Right lobe of liver (tissue), 6 donors: ENCODE results near the gene LPAR2. TPM values are rescaled to one million over a fixed set of nuclear protein-coding genes. Genes with fewer than 3 reads are reported as not detected.

Experiments used
- ATAC-seq, 4 donors: fragments of 200-7000 bp; cut with Tn5 transposase; one replicate each; pipeline ENCODE4 v1.9.1; 2020; ENCODE audit warnings: mild to moderate bottlenecking in 4 of 4, moderate library complexity in 4 of 4
- DNase-seq, 3 donors: peaks; one replicate each; pipeline ENCODE4 v3.0.0-alpha.2; 2020
- H3K27ac ChIP-seq, 3 donors: fragments of 200-600 bp; one replicate each; pipeline ENCODE4 v1.8.0; 2022
- H3K27me3 ChIP-seq, 2 donors: fragments of 200-600 bp; one replicate each; pipeline ENCODE4 v1.8.0; 2022
- H3K36me3 ChIP-seq, 4 donors: fragments of 200-600 bp; sonication (generic) in 1 of 4; one replicate each; pipeline versions ENCODE4 v1.5.1 to v1.8.0; 2017 to 2022; ENCODE audit warnings: control low read depth in 1 of 4
- H3K4me1 ChIP-seq, 4 donors: fragments of 200-600 bp; sonication (generic) in 1 of 4; one replicate each; pipeline versions ENCODE4 v1.5.1 to v1.8.0; 2017 to 2022; ENCODE audit warnings: control low read depth in 1 of 4
- H3K4me3 ChIP-seq, 3 donors: fragments of 200-600 bp; one replicate each; pipeline ENCODE4 v1.8.0; 2022
- H3K9me3 ChIP-seq, 4 donors: fragments of 200-600 bp; sonication (generic) in 1 of 4; one replicate each; pipeline versions ENCODE4 v1.5.1 to v1.8.0; 2017 to 2022; ENCODE audit warnings: control low read depth in 1 of 4
- POLR2A ChIP-seq: fragments of 450-650 bp; IDR thresholded peaks from one replicate; pipeline ENCODE4 v1.6.1; 2017; ENCODE audit warnings: antibody characterized with exemption, mild to moderate bottlenecking
- WGBS: methylation state at CpG from one replicate; pipeline ENCODE4 v1.1.6; 2018; ENCODE audit warnings: low coverage, low lambda C conversion rate; ENCODE audit not compliant: insufficient coverage; ENCODE audit errors: missing lambda C conversion rate; 5-methylcytosine and 5-hydroxymethylcytosine counted together
- intact Hi-C, 2 donors: fragments of 100-400 bp; cut with DNase I; formaldehyde crosslinking; loops; one replicate each; pipeline versions ENCODE4 v1.11.2 to v1.14.1; 2022
- total RNA-seq, 6 experiments: library from RNA; depleted of rRNA in 2 of 6; stranded (reverse); fragments of >200 nt in 2 of 6; fragmentation: NEBNext Ultra II Directional in 3 of 6; extraction: Animal tissue kit (Norgen Biotek cat#: 25700) in 3 of 6; gene quantifications; one replicate each; pipeline versions ENCODE4 v1.1.0 to v1.2.4, GENCODE V29; 2016 to 2023
- TF ChIP-seq, protein P1 (sequence below), 4 donors: fragments of 200-600 bp in 3 of 4; fragments of 450-650 bp in 1 of 4; IDR thresholded peaks; one replicate each; pipeline versions ENCODE4 v1.5.1 to v1.8.0; 2016 to 2022; ENCODE audit warnings: antibody characterized with exemption in 4 of 4, mild to moderate bottlenecking in 2 of 4
- donor health status: DM: no; HTN: yes; CAD: no.
- donor health status: DM: no; HTN: no; CAD: no.
- donor health status: DM: no; HTN: no; CAD: no.
- donor health status: DM: no; HTN: yes; CAD: no.
- donor health status: DM: no; HTN: yes; CAD: no.

LPAR2 gene
- total RNA-seq, 6 experiments from 2014 or later, result 1.7 to 2.7 (median 2.2) TPM

- intact Hi-C loops, result no loop called here
- no peak overlapping the region for H3K27ac ChIP-seq
- ATAC-seq (no peak), DNase-seq (no peak)
- H3K27me3 ChIP-seq, result no peaks in the 10 kb centered on the region
- peaks cover 4 to 81% (median 37%) of the 10 kb centered on the region in 4 donors for H3K36me3 ChIP-seq
- WGBS, result 56% methylated on average over 7 of the region's 13 CpGs
- no peak overlapping the region for H3K4me3 ChIP-seq
- no peak for TF ChIP-seq POLR2A
- TF ChIP-seq, protein P1, sequence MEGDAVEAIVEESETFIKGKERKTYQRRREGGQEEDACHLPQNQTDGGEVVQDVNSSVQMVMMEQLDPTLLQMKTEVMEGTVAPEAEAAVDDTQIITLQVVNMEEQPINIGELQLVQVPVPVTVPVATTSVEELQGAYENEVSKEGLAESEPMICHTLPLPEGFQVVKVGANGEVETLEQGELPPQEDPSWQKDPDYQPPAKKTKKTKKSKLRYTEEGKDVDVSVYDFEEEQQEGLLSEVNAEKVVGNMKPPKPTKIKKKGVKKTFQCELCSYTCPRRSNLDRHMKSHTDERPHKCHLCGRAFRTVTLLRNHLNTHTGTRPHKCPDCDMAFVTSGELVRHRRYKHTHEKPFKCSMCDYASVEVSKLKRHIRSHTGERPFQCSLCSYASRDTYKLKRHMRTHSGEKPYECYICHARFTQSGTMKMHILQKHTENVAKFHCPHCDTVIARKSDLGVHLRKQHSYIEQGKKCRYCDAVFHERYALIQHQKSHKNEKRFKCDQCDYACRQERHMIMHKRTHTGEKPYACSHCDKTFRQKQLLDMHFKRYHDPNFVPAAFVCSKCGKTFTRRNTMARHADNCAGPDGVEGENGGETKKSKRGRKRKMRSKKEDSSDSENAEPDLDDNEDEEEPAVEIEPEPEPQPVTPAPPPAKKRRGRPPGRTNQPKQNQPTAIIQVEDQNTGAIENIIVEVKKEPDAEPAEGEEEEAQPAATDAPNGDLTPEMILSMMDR (IDR thresholded peaks at IDR 0.05), result no peak
- H3K9me3 ChIP-seq, result no peaks in the 10 kb centered on the region
- H3K4me1 ChIP-seq, result no peaks in the 10 kb centered on the region
Observed at GRCh38 chr19:19651076-19651475, 23.1 kb upstream of the LPAR2 start.

DNA sequence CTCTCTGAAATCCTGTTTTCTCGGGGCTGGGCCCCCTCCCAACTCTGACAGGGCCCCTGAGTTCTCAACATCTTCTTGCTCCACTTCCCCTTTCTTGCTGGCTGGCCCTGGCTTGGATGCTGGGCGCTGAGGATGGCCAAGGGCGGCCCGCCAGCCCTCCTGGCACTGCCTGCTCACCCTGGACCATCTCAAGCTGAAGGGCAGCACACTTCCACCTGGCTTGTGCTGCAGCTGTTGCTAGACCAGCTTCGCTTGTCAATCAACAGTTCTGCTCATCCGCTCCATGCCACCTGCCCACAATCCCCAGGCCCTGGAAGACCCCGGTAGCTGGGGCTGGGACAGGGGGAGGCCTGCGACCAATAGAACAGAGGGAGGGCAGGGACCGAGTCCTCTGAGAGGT lies 22.3 kb upstream of the LPAR2 start:
- ATAC-seq, result no peak
- no peak overlapping the region for H3K27ac ChIP-seq
- H3K36me3 ChIP-seq, result peaks cover 3 to 81% (median 36%) of the 10 kb centered on the region in 4 donors
- H3K27me3 ChIP-seq, result no peaks in the 10 kb centered on the region
- TF ChIP-seq POLR2A, result no peak
- TF ChIP-seq, protein P1 (IDR thresholded peaks at IDR 0.05), result no peak
- WGBS, result 100% methylated on average over 2 of the region's 9 CpGs
- no peak overlapping the region for H3K4me3 ChIP-seq
- no peaks in the 10 kb centered on the region for H3K4me1 ChIP-seq
- no peak for DNase-seq
- H3K9me3 ChIP-seq, result no peaks in the 10 kb centered on the region
- intact Hi-C loops, result no loop called here

DNA sequence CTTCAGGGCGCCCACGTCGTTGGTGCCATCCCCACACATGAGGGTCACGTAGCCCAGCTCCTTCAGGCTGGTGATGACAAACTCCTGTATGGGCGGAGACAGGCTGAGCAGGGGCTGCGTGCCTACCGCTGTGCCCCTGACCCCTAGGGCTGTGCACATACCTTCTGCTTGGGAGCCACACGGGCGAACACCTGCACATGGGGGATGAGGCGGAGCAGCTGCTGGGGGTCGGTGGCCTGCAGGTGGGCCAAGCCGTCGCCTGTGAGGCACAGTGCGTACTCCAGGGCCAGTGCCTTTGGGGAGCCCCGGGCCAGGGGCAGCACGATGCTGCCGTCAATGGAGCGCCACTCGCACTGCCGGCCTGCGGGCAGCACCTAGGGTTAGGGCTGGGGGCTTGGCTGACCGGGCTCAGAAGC lies 21.6 kb upstream of the LPAR2 start:
- Histone ChIP-seq H3K4me1 (no peaks in the 10 kb centered on the region), H3K4me3 (no peak overlapping the region), H3K9me3 (no peaks in the 10 kb centered on the region), H3K36me3 (peaks cover 0 to 79% (median 31%) of the 10 kb centered on the region in 4 donors), H3K27me3 (no peaks in the 10 kb centered on the region), H3K27ac (no peak overlapping the region)
- TF ChIP-seq POLR2A, result no peak
- TF ChIP-seq, protein P1 (IDR thresholded peaks at IDR 0.05), result no peak
- no CpG with 5 or more reads among the region's 22 CpGs for WGBS
- intact Hi-C loops, result loop anchor here (5.0 kb wide), 1 partner anchor 117 kb away; no protein-coding TSS in a partner anchor
- no peak for ATAC-seq
- no peak for DNase-seq

- Histone ChIP-seq H3K27ac (no peak overlapping the region), H3K4me3 (no peak overlapping the region), H3K27me3 (no peaks in the 10 kb centered on the region), H3K36me3 (peaks cover 0 to 74% (median 29%) of the 10 kb centered on the region in 4 donors), H3K9me3 (no peaks in the 10 kb centered on the region), H3K4me1 (no peaks in the 10 kb centered on the region)
- WGBS, result 76% methylated on average over 3 of the region's 6 CpGs
- intact Hi-C loops, result loop anchor here (5.0 kb wide), 1 partner anchor 117 kb away; no protein-coding TSS in a partner anchor
- no peak for ATAC-seq
- TF ChIP-seq, protein P1 (IDR thresholded peaks at IDR 0.05), result no peak
- TF ChIP-seq POLR2A, result no peak
- no peak for DNase-seq
Observed at GRCh38 chr19:19649155-19649554, 21.1 kb upstream of the LPAR2 start.
